ENCODE data around the gene UTP4.
"Not testable (repeated sequence)": the region's sequence is repeated elsewhere in the genome, so short reads cannot be mapped to it uniquely, and the experiment has no call there.

Gene UTP4

GRCh38 chr16:69110406-69110805, 22.0 kb upstream of the UTP4 start:
- no peak for DNase-seq

GRCh38 chr16:69111216-69111875, 21.1 kb upstream of the UTP4 start:
- DNase-seq: no peak

DNA sequence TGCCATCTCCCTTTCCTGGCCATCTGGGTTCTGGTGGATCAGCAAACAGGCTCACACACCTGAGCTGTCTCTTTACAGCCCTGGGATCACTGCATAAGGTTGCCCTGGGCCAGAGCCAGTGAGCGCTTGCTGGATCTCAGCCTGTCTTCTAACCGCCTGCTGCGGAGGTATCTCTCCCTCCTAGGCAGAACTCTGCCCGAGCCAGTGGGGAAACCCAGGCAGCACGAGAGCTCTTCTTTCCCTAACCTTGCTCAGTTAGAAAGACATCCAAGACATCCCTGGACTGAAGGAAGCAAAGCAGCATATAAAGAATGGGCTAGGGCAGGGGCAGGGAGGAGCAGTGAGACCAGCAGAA, 20.6 kb upstream of the UTP4 start:
- DNase-seq: no peak

- DNase-seq: peak; percentile 32
Observed at GRCh38 chr16:69112285-69113129, 19.9 kb upstream of the UTP4 start.

GRCh38 chr16:69113216-69113615, 19.2 kb upstream of the UTP4 start:
- DNase-seq: no peak

- no peak for DNase-seq
Observed at GRCh38 chr16:69114346-69114975, 18.0 kb upstream of the UTP4 start.

DNA sequence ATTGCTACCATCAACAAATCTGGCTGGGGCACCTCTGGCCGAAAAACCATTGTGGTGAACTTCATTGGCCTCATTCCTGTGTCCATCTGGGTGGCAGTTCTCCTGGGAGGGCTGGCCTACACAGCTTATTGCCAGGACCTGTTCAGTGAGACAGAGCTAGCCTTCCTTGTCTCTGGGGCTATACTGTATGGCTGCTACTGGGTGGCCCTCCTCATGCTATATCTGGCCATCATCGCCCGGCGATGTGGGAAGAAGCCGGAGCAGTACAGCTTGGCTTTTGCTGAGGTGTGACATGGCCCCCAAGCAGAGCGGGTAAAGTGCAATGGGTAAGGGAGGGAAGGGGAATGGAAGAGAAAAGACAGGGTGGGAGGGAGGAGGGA, 17.5 kb upstream of the UTP4 start:
- no peak for DNase-seq

DNA sequence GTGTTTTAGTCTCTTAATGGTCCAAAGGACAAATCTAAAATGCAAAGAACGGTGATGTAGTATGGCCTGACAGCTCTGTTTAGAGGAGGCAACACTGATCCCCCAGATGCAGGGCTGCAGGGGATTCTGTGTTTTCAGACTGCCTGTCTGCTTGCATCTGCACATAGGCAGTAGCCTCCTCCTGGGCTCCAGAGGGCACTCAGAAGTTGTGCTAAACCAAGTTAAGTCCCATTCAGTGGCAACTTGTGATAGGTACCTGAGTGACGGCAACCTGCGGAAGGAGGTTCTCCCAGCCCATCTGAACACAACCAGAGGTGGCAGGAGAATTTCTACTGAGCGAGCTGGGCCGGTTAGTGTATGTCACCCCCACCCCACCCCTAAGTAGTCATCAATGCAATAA, 17.1 kb upstream of the UTP4 start:
- no peak for DNase-seq

- no peak for DNase-seq
Observed at GRCh38 chr16:69115837-69116236, 16.6 kb upstream of the UTP4 start.

DNA sequence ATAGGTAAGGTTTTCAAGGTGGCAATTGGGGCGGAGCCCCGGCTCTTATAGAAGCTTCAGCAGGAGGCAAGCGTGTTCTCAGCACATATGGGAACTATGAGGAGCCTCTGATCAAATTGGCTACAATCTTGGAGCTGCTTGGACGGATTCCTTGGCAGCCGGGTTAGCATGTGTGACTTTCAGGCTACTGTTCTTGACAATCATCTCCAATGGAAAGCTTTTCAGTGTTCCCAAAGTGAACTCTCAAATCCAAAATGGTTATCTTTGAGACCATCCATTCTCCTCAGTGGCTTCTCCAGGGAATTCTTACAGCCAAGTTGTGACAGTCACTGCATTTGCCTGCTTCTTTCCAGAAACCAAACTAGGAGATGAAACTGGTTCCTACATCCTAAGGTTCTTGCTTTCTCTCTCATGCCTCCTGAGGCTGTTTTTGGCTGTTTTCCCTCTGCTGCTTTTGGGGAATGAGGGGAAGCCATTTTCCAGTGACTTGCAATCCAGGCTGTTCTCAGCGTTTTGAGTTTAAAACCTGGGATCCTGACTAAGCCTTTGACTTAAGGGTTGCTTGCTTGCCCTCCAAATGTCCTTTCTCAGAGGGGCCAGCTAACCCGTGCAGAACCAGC, 16.1 kb upstream of the UTP4 start:
- no peak for DNase-seq

DNA sequence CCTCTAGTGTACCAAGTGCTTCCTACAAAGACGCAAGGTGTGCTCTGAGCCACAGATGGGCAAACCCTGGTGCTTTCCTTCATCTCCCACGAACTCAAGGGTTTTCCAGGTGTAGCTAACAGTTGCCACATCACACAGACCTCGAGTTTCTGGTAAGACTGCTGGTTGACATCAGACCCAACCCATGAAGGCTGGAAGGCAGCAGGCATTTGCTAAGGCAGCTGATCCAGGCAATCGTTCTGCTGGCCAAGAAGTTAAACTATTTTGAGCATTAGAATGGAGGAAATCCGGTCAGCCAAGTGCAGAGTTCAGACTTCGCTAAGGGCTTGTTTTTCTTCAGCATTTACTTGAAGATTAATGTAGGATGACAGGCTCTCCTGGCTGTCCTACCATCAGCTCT, 15.5 kb upstream of the UTP4 start:
- no peak for DNase-seq

DNA sequence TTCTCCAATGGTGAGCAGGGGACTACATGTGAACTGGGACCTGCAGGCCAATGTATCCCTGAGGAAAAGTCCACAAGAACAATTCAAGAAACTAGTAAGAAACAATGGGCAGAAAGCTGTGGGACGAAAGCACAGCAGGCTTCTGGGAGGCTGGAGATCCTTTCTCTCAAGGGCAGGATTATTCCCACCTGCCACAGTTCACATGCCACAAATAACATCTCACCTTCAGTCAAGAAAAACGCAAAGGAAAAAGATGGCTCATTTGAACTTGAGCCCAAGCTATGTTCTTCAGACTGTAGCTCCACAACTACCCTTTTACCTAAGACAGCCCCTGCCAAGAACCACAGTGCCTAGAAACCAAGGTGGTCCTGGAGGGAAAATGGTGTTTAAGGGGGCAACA, 14.0 kb upstream of the UTP4 start:
- no peak for DNase-seq

DNA sequence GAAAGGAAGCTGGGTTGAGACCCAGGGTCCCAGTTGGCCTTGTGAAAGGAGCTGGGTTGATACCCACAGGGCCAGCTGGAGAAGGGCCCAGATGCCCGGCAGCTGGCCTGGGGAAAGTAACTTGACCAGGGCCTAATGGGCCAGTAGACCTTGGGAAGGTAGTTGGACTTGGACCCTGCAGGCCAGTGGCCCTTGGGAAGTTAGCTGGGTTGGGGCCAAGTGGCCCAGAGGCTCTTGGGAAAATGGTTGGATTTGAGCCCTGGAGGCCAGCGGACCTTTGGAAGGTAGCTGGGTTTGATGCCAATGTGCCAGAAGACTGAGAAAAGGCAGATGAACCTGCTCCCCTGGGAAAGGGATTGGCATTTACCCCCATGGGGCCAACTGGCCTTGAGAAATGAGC, 13.5 kb upstream of the UTP4 start:
- DNase-seq: no peak

DNA sequence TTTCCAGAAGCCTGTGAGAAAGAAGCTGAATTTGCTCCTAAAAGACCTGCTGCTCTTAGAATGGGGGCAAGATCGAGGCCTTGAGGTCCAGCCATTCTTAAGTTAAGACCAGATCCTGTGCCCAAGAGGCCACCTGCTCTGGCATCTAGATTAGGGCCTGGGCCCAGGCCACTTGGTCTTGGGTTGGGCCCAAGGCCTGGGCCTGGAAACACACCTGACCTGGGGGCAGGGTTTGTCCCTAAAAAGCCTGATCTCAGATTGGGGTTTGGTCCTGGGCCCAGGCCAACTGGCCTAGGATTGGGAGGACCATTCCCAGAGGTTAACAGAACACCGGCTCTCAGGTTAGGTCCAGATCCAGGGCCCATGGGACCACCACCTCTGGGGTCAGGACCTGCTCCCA, 12.9 kb upstream of the UTP4 start:
- DNase-seq: no peak

DNA sequence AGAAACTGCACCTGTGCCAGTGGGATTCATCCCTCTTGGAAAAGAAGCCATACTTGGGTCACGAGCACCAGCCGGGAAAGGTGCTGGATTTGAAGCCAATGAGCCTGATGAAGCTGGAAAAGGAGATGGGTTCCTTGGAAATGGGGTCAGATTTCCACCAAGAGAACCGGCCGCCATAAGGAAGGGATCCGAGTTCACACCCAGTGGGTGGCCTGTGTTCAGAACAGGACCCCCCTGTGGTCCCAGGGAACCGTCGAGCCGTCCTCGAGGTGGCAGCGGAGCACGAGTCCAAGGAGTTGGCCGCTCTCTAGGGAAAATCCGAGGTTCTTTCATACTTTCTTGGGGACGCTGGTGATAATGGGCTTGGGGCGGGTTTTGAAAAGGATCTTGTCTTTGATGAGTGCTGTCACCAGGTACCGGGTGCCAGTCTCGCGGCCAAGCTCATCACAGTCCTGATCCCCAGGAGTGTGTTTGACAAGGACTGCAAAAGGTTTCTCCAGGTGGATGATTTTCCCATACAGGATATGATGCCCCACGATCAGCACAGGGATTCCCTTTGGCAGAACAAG, 12.3 kb upstream of the UTP4 start:
- DNase-seq: no peak

- DNase-seq: peak; percentile 76
Observed at GRCh38 chr16:69123910-69124309, 8.5 kb upstream of the UTP4 start.

DNA sequence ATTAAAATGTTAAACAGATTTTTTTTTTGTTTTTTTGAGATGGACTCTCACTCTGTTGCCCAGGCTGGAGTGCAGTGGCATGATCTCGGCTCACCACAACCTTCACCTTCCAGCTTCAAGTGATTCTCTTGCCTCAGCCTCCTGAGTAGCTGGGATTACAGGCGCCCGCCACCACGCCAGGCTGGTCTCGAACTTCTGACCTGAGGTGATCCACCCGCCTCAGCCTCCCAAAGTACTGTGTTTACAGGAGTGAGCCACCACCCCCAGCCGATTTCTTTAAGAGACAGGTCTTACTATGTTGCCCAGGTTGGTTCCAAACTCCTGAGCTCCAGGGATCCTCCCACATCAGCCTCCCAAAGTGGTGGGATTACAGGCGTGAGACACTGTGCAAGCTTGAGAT, 8.0 kb upstream of the UTP4 start:
- not testable (repeated sequence) for DNase-seq

DNA sequence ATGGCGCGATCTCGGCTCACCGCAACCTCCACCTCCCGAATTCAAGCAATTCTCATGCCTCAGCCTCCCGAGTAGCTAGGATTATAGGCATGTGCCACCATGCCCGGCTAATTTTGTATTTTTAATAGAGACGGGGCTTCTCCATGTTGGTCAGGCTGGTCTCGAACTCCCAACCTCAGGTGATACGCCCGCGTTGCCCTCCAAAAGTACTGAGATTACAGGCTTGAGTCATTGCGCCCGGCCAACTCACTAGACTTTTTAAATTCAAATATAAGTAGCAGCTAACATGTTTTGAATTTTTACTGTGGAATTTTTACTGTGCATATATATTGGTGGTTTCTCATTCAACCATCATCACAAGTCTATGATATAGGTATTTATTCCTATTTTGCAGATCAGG, 7.5 kb upstream of the UTP4 start:
- DNase-seq: not testable (repeated sequence)

DNA sequence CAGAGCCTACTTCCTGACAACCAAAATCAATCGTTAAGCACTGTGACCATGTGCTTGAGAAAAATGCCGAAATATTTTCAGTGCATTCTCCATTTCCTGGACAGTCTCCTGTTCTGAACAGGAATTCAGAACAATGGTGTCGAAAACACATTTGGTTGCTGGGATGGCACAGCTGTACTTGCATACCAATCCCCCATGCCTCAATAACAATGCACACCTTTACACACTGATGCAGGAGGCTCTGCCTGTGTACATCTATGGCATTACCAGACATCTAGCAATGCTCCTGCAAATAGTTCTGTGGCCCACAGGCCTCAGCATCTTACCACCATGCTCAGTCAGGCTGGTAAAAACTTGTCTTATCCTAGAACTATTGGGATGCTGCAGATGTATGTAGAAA, 6.2 kb upstream of the UTP4 start:
- DNase-seq: no peak

DNA sequence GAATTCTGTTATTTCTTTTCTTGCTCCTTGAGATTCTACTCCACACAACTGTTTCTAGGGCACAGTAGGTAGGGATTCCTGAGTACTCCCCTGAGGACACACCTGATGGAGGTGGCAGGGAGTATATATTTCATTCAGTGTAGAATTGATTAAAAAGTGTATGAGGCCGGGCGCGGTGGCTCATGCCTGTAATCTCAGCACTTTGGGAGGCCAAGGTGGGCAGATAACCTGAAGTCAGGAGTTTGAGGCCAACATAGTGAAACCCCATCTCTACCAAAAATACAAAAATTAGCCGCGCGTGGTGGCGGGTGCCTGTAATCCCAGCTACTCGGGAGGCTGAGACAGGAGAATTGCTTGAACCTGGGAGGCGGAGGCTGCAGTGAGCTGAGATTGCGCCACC, 5.6 kb upstream of the UTP4 start:
- not testable (repeated sequence) for DNase-seq

GRCh38 chr16:69127966-69128510, 4.4 kb upstream of the UTP4 start:
- DNase-seq: no peak

GRCh38 chr16:69130461-69130860, 2.0 kb upstream of the UTP4 start:
- no peak for DNase-seq

Data from fibroblast of skin of back (primary cell).